ENCODE results near the gene INSIG1.
A peak's percentile ranks its signal among the peaks of the same experiment; 100 is the strongest.

INSIG1 gene

GRCh38 chr7:155303039-155303593, 5.4 kb downstream of the INSIG1 start:
- DNase-seq (ENCODE audit: low spot score), result peak; percentile 12

- DNase-seq (ENCODE audit: low spot score), result no peak
These were observed 6.2 kb downstream of the INSIG1 start for GRCh38 chr7:155303897-155304296.

- no peak for DNase-seq (ENCODE audit: low spot score)
These were observed 7.7 kb downstream of the INSIG1 start for GRCh38 chr7:155305231-155305904.

- DNase-seq (ENCODE audit: low spot score), result peak; percentile 21
These were observed 9.2 kb downstream of the INSIG1 start for GRCh38 chr7:155306673-155307470.

GRCh38 chr7:155308330-155309020, 10.8 kb downstream of the INSIG1 start:
- DNase-seq (ENCODE audit: low spot score), result no peak

- DNase-seq (ENCODE audit: low spot score), result no peak
These were observed 11.3 kb downstream of the INSIG1 start for GRCh38 chr7:155309021-155309338.

- no peak for DNase-seq (ENCODE audit: low spot score)
These were observed 12.9 kb downstream of the INSIG1 start for GRCh38 chr7:155310425-155311114.

GRCh38 chr7:155311826-155312537, 14.3 kb downstream of the INSIG1 start:
- no peak for DNase-seq (ENCODE audit: low spot score)

GRCh38 chr7:155312633-155313032, 15.0 kb downstream of the INSIG1 start:
- DNase-seq (ENCODE audit: low spot score), result no peak

- DNase-seq (ENCODE audit: low spot score), result no peak
These were observed 15.4 kb downstream of the INSIG1 start for GRCh38 chr7:155313096-155313495.

GRCh38 chr7:155315977-155316376, 18.3 kb downstream of the INSIG1 start:
- DNase-seq (ENCODE audit: low spot score), result no peak

GRCh38 chr7:155316427-155317113, 18.9 kb downstream of the INSIG1 start:
- DNase-seq (ENCODE audit: low spot score), result no peak

- no peak for DNase-seq (ENCODE audit: low spot score)
These were observed 19.4 kb downstream of the INSIG1 start for GRCh38 chr7:155317114-155317434.

GRCh38 chr7:155318245-155318644, 20.6 kb downstream of the INSIG1 start:
- DNase-seq (ENCODE audit: low spot score), result no peak

- DNase-seq (ENCODE audit: low spot score), result no peak
These were observed 24.9 kb downstream of the INSIG1 start for GRCh38 chr7:155322530-155322929.

- no peak for DNase-seq (ENCODE audit: low spot score)
These were observed 25.4 kb downstream of the INSIG1 start for GRCh38 chr7:155323001-155323638.

- DNase-seq (ENCODE audit: low spot score), result no peak
These were observed 26.6 kb downstream of the INSIG1 start for GRCh38 chr7:155324012-155324917.

GRCh38 chr7:155324918-155325235, 27.2 kb downstream of the INSIG1 start:
- DNase-seq (ENCODE audit: low spot score), result no peak

GRCh38 chr7:155326385-155326784, 28.7 kb downstream of the INSIG1 start:
- DNase-seq (ENCODE audit: low spot score), result no peak

All from cerebellar cortex (tissue), 1 donor.